NCI-H2107 (cell line): Measurements from ENCODE around the gene ZNF25.
"Not testable (repeated sequence)": the region's sequence is repeated elsewhere in the genome, so short reads cannot be mapped to it uniquely, and the experiment has no call there.

Experiments used
- DNase-seq: peaks from one replicate; lab custom pipeline; 2025; lab: John Stamatoyannopoulos, UW

The ZNF25 gene

GRCh38 chr10:37947526-37947925, 28.9 kb downstream of the ZNF25 start:
- DNase-seq: no peak

GRCh38 chr10:37937864-37938263, 38.6 kb downstream of the ZNF25 start:
- DNase-seq: no peak

DNA sequence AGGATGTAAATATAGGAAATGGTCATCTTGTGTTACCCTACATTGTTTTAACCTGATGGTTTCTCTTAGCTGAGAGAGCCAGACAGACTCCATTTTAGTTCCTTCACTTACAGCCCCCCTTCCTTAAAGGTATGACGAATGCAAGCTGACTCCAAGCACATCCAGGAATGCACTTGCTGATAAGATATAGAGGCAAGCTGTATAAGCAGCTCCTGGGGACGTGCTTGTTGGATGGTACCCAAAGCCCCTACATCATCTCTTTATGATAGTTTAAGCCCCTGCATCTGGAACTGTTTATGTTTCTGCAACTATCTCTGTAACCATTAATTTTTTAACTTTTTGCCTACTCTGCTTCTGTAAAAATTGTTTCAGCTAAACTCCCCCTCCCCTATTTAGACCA, 41.7 kb downstream of the ZNF25 start:
- DNase-seq: no peak

GRCh38 chr10:37930423-37930822, 46.0 kb downstream of the ZNF25 start:
- DNase-seq: no peak

DNA sequence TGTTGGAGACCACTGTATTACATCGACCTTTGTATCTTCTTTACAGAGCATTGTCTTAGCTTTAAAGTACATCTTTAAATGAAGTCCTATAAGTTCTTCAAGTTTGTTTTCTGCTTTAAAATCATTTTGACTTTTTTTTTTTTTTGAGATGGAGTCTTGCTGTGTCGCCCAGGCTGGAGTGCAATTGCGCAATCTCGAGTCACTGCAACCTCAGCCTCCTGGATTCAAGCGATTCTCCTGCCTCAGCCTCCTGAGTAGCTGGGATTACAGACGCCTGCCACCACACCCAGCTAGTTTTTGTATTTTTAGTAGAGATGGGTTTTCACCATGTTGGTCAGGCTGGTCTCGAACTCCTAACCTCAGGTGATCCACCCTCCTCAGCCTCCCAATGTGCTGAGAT, 68.3 kb downstream of the ZNF25 start:
- not testable (repeated sequence) for DNase-seq

DNA sequence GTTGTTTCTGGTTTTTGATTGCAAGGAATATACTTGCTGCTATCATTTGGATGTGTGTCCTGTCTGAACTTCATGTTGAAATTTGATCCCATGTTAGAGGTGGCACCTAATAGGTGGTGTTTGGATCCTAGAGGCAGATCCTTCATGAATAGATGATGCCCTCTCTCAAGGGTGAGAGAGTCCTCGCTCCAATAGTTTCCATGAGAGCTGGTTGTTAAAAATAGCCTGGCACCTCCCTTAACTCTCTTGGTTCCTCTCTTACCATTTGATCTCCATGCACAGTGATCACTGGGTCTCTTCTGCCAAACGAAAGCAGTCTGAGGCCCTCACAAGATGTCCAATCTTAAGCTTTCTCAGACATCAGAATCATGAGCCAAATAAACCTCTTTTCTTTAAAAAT, 70.1 kb downstream of the ZNF25 start:
- DNase-seq: no peak
